Prostate gland (tissue), 2 donors: ENCODE data around the gene TNFAIP3.

Source experiments
- POLR2AphosphoS5 ChIP-seq: sonication (generic); formaldehyde crosslinking; IDR thresholded peaks from one replicate; pipeline ENCODE4 v1.6.1; 2017; ENCODE audit warnings: antibody characterized with exemption
- TF ChIP-seq, protein P1 (sequence below), 4 experiments: fragments of 200-600 bp in 2 of 4; fragments of 450-650 bp in 2 of 4; sonication (generic) in 2 of 4; IDR thresholded peaks; 1 replicate in 3 of 4; 2 replicates in 1 of 4; pipeline ENCODE4 v1.5.1; 2016 to 2019; ENCODE audit warnings: antibody characterized with exemption in 4 of 4, mild to moderate bottlenecking in 2 of 4, moderate library complexity in 2 of 4

DNA sequence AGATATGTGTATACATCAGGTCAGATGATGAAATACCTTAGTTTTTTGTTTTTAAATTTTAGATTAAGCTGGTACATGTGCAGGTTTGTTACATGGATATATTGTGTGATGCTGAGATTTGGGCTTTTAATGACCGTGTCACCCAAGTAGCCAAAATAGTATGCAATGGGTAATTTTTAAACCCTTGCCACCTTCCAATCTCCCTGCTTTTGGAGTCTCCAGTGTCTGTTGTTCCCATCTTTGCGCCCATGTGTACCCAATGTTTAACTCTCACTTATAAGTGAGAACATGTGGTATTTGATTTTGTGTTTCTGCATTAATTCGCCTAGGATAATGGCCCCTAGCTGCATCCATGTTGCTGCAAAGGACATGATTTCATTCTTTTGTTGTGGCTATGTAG lies 45.8 kb downstream of the TNFAIP3 start:
- TF ChIP-seq, protein P1, sequence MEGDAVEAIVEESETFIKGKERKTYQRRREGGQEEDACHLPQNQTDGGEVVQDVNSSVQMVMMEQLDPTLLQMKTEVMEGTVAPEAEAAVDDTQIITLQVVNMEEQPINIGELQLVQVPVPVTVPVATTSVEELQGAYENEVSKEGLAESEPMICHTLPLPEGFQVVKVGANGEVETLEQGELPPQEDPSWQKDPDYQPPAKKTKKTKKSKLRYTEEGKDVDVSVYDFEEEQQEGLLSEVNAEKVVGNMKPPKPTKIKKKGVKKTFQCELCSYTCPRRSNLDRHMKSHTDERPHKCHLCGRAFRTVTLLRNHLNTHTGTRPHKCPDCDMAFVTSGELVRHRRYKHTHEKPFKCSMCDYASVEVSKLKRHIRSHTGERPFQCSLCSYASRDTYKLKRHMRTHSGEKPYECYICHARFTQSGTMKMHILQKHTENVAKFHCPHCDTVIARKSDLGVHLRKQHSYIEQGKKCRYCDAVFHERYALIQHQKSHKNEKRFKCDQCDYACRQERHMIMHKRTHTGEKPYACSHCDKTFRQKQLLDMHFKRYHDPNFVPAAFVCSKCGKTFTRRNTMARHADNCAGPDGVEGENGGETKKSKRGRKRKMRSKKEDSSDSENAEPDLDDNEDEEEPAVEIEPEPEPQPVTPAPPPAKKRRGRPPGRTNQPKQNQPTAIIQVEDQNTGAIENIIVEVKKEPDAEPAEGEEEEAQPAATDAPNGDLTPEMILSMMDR (IDR thresholded peaks at IDR 0.05): no peak
- TF ChIP-seq POLR2AphosphoS5: no peak
